ENCODE results near the gene TSFM. TPM values are rescaled to one million over a fixed set of nuclear protein-coding genes. Genes with fewer than 3 reads are reported as not detected.

TSFM gene
- total and polyA plus RNA-seq, 4 donors, result 14.6 to 60.5 (median 38.2) TPM

DNA sequence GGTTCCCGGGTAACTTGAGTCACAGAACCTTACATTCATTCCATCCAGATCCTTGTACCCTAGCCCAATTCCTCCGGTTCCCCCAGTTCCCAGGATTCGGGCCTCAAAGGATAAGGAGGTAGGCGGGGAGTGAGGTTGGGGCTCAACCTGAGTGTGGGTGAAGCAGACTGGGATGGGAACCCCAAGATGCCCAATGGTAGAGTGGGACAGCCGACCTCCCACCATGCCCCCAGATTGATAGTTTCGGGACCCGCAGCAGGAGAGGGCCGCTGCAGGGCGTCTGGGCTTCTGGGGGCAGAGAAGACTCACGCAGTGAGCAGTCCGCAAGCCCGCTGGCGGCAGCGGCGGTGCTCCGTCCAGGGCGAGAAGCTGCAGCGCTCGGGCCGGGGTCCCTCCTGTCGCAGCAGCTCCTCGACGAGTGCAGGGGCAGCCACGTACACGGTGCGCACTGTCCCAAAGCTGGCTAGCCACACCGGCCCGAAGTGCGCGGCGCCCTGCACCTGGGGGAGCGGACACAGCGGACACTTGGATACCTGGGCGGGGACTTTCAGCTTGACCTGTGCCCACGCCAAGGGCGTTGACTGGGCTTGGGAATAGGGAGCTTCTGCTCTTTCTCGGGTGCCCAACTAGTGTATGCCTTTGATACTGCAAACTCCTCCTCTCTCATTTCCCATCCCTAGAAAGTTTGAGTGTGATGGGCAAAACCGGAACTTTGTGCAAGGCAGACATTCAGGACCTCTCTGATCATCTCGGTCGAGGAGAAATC, 16.7 kb upstream of the TSFM start:
- WGBS, result 5% methylated on average over 40 of the region's 40 CpGs
- Histone ChIP-seq H3K9me3 (ENCODE audit: control insufficient read depth in 4 of 4, low read length in 3 of 4) (no peaks in the 10 kb centered on the region), H3K27me3 (ENCODE audit: control insufficient read depth in 4 of 4, insufficient read depth in 4 of 4, low read length in 3 of 4) (peaks cover 0 to 14% (median 6%) of the 10 kb centered on the region in 4 donors), H3K27ac (ENCODE audit: low read depth in 1 of 2, low read length in 2 of 2) (no peak overlapping the region), H3K4me1 (ENCODE audit: control insufficient read depth in 4 of 4, insufficient read depth in 4 of 4, low read length in 3 of 4) (peaks cover 6 to 30% (median 21%) of the 10 kb centered on the region in 4 donors), H3K4me3 (ENCODE audit: low read depth in 1 of 3, low read length in 3 of 3) (peak overlapping the region in 1 of 3 donors; percentile 42), H3K9ac (ENCODE audit: low read depth in 1 of 2, low read length in 2 of 2) (no peak overlapping the region), H3K36me3 (ENCODE audit: control insufficient read depth in 4 of 4, insufficient read depth in 3 of 4, low read depth in 1 of 4, low read length in 3 of 4) (peaks cover 8 to 19% (median 13%) of the 10 kb centered on the region in 4 donors)
- no peak for TF ChIP-seq NR2F2 (IDR thresholded peaks at IDR 0.05)
- TF ChIP-seq EGR1 (IDR thresholded peaks at IDR 0.05; ENCODE audit: low read depth in 2 of 2), result no peak
- no peak for TF ChIP-seq RXRA (IDR thresholded peaks at IDR 0.05)
- no peak for TF ChIP-seq GABPA (IDR thresholded peaks at IDR 0.05 in 1 of 2, conservative IDR thresholded peaks at IDR 0.05 in 1 of 2)
- DNase-seq (ENCODE audit: low spot score), result no peak

- H3K36me3 ChIP-seq (ENCODE audit: control insufficient read depth in 4 of 4, insufficient read depth in 3 of 4, low read depth in 1 of 4, low read length in 3 of 4), result peaks cover 8 to 19% (median 14%) of the 10 kb centered on the region in 4 donors
- H3K9me3 ChIP-seq (ENCODE audit: control insufficient read depth in 4 of 4, low read length in 3 of 4), result no peaks in the 10 kb centered on the region
- peaks cover 0 to 14% (median 6%) of the 10 kb centered on the region in 4 donors for H3K27me3 ChIP-seq (ENCODE audit: control insufficient read depth in 4 of 4, insufficient read depth in 4 of 4, low read length in 3 of 4)
- TF ChIP-seq SP1 (IDR thresholded peaks at IDR 0.05) (no peak), JUND (IDR thresholded peaks at IDR 0.05) (no peak), HNF4G (IDR thresholded peaks at IDR 0.05) (no peak), YY1 (IDR thresholded peaks at IDR 0.05) (no peak), RXRA (IDR thresholded peaks at IDR 0.05) (no peak), REST (IDR thresholded peaks at IDR 0.05) (no peak), FOXA1 (IDR thresholded peaks at IDR 0.05) (no peak), MAX (IDR thresholded peaks at IDR 0.05) (no peak)
- TF ChIP-seq, protein P1, sequence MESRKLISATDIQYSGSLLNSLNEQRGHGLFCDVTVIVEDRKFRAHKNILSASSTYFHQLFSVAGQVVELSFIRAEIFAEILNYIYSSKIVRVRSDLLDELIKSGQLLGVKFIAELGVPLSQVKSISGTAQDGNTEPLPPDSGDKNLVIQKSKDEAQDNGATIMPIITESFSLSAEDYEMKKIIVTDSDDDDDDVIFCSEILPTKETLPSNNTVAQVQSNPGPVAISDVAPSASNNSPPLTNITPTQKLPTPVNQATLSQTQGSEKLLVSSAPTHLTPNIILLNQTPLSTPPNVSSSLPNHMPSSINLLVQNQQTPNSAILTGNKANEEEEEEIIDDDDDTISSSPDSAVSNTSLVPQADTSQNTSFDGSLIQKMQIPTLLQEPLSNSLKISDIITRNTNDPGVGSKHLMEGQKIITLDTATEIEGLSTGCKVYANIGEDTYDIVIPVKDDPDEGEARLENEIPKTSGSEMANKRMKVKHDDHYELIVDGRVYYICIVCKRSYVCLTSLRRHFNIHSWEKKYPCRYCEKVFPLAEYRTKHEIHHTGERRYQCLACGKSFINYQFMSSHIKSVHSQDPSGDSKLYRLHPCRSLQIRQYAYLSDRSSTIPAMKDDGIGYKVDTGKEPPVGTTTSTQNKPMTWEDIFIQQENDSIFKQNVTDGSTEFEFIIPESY (IDR thresholded peaks at IDR 0.05), result no peak
- no peak for DNase-seq (ENCODE audit: low spot score)
- no peak within 1 kb of the TSS for H3K27ac ChIP-seq (ENCODE audit: low read depth in 1 of 2, low read length in 2 of 2)
- peaks cover 11 to 34% (median 28%) of the 10 kb centered on the region in 4 donors for H3K4me1 ChIP-seq (ENCODE audit: control insufficient read depth in 4 of 4, insufficient read depth in 4 of 4, low read length in 3 of 4)
- H3K9ac ChIP-seq (ENCODE audit: low read depth in 1 of 2, low read length in 2 of 2), result no peak within 1 kb of the TSS
- 11% methylated on average over 38 of the region's 38 CpGs for WGBS
- peak within 1 kb of the TSS in 1 of 3 donors; percentile 42 for H3K4me3 ChIP-seq (ENCODE audit: low read depth in 1 of 3, low read length in 3 of 3)
These were observed 15.9 kb upstream of the TSFM start, which contains the start of gene CYP27B1 for GRCh38 chr12:57766464-57767304. CYP27B1 (minus strand) TSS chr12:57767078; CDS start chr12:57767041, 37 bp downstream.

All from liver (tissue), 9 donors.